ENCODE measurements around the gene PIK3CB. TPM values are rescaled to one million over a fixed set of nuclear protein-coding genes. Genes with fewer than 3 reads are reported as not detected.
"Not testable (repeated sequence)": the region's sequence is repeated elsewhere in the genome, so short reads cannot be mapped to it uniquely, and the experiment has no call there.

PIK3CB gene
- total RNA-seq, 6 donors from 2014 or later = 26.1 to 77.2 (median 40.6) TPM

DNA sequence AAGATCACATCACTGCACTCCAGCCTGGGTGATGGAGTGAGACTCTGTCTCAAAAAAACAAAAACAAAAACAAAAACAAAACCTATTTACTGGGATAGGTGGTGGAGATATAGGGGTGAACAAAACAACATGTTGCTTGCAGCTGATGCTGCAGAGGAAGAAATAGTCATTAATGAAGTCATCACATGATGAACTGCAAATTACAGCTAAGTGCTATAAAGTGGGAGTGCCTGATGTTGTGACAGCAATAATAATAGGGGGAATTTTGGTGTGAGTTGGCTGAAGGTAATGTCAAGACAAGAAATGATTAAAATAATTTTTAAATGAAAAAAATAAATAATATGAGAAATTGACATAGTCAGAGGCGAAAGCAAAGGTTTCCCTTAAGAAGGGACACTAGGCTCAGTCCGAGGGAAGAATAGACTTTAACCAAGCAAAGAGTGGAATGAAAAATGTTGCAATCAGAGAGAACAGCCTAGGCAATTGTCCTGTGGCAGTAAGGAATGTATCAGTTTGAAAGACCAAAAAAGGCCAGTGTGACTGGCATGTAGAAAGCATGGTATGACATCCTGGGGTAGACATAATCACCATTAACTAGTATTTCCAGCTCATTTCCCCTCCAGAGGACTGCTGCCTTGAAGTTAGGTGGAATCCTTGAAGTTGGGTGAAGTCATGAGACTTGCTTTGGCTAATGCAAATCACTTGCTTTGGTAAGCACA lies 14.7 kb upstream of the PIK3CB start:
- ATAC-seq (ENCODE audit: low FRiP score in 2 of 2) (no peak), DNase-seq (no peak)
- Histone ChIP-seq H3K4me1 (peaks cover 0 to 14% (median 0%) of the 10 kb centered on the region in 4 donors), H3K27me3 (no peaks in the 10 kb centered on the region), H3K4me3 (no peak overlapping the region), H3K36me3 (no peaks in the 10 kb centered on the region), H3K27ac (no peak overlapping the region), H3K9me3 (no peaks in the 10 kb centered on the region)
- 81 to 82% methylated on average over 2 of the region's 2 CpGs for WGBS, 2 donors
- no peak for TF ChIP-seq POLR2A (IDR thresholded peaks at IDR 0.05)
- TF ChIP-seq CTCF (IDR thresholded peaks at IDR 0.05) = no peak
- TF ChIP-seq EP300 (IDR thresholded peaks at IDR 0.05) = no peak
- no peak for TF ChIP-seq POLR2AphosphoS5 (IDR thresholded peaks at IDR 0.05)

DNA sequence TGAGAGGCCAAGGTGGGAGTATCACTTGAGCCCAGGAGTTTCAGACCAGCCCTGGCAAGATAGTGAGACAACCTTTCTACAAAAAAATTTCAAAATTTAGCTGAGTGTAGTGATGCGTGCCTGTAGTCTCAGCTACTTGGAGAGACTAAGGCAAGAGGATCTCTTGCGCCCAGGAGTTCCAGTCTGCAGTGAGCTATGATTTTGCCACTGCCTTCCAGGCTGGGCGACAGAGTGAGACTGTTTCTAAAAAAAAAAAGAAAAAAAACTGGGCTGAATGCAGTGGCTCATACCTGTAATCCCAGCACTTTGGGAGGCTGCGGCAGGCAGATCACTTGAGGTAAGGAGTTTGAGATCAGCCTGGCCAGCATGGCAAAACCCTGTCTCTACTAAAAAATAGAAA lies 14.0 kb upstream of the PIK3CB start:
- DNase-seq (no peak), ATAC-seq (ENCODE audit: low FRiP score in 2 of 2) (no peak)
- Histone ChIP-seq H3K36me3 (no peaks in the 10 kb centered on the region), H3K4me3 (no peak overlapping the region), H3K27me3 (no peaks in the 10 kb centered on the region), H3K27ac (no peak overlapping the region), H3K4me1 (peaks cover 0 to 14% (median 0%) of the 10 kb centered on the region in 4 donors), H3K9me3 (no peaks in the 10 kb centered on the region)
- TF ChIP-seq CTCF (IDR thresholded peaks at IDR 0.05) (no peak), EP300 (IDR thresholded peaks at IDR 0.05) (no peak), POLR2A (IDR thresholded peaks at IDR 0.05) (no peak), POLR2AphosphoS5 (IDR thresholded peaks at IDR 0.05) (no peak)
- 94 to 98% methylated on average over 4 of the region's 4 CpGs for WGBS, 2 donors

GRCh38 chr3:138846824-138847223 lies 12.1 kb upstream of the PIK3CB start:
- H3K9me3 ChIP-seq; H3K27me3 ChIP-seq; ATAC-seq (ENCODE audit: low FRiP score in 2 of 2); H3K27ac ChIP-seq; DNase-seq; H3K36me3 ChIP-seq; H3K4me3 ChIP-seq: not testable (repeated sequence)
- H3K4me1 ChIP-seq = peaks cover 0 to 14% (median 0%) of the 10 kb centered on the region in 4 donors
- 85 to 100% methylated on average over 1 of the region's 1 CpG for WGBS, 2 donors

GRCh38 chr3:138846262-138846791 lies 11.6 kb upstream of the PIK3CB start:
- ATAC-seq (ENCODE audit: low FRiP score in 2 of 2) (peak in 1 of 2 donors; percentile 26), DNase-seq (peak in 1 of 2 donors; percentile 26)
- Histone ChIP-seq H3K4me3 (no peak overlapping the region), H3K36me3 (no peaks in the 10 kb centered on the region), H3K27ac (no peak overlapping the region), H3K9me3 (no peaks in the 10 kb centered on the region), H3K27me3 (no peaks in the 10 kb centered on the region), H3K4me1 (peaks cover 0 to 14% (median 0%) of the 10 kb centered on the region in 4 donors)
- WGBS, 2 donors = 64 to 80% methylated on average over 10 of the region's 10 CpGs
- no peak for TF ChIP-seq POLR2AphosphoS5 (IDR thresholded peaks at IDR 0.05)
- no peak for TF ChIP-seq CTCF (IDR thresholded peaks at IDR 0.05)
- TF ChIP-seq EP300 (IDR thresholded peaks at IDR 0.05) = no peak
- no peak for TF ChIP-seq POLR2A (IDR thresholded peaks at IDR 0.05)

DNA sequence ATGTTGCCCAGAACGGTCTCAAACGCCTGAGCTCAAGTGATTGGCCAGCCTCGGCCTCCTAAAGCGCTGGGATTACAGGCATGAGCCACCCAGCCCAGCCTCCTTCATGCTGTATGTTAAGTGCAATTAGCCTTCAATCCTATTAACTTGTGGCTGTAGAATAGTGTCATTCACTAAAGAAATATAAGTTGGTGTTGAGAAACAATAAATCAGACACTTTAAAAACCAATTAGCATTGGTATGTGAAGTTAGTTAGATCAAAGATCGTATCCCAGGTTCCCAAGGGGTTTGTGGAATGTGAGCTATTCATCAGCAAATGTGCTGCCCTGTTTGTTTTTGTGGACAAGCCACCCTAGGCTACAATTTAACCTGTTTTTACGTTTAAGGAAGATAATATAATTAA lies 11.0 kb upstream of the PIK3CB start:
- ATAC-seq (ENCODE audit: low FRiP score in 2 of 2) = no peak
- H3K27me3 ChIP-seq = no peaks in the 10 kb centered on the region
- TF ChIP-seq CTCF (IDR thresholded peaks at IDR 0.05) = no peak
- no peak for TF ChIP-seq EP300 (IDR thresholded peaks at IDR 0.05)
- no peak for TF ChIP-seq POLR2AphosphoS5 (IDR thresholded peaks at IDR 0.05)
- no peak for TF ChIP-seq POLR2A (IDR thresholded peaks at IDR 0.05)
- DNase-seq = no peak
- no peaks in the 10 kb centered on the region for H3K36me3 ChIP-seq
- H3K27ac ChIP-seq = no peak overlapping the region
- WGBS, 2 donors = 66 to 85% methylated on average over 6 of the region's 6 CpGs
- H3K9me3 ChIP-seq = no peaks in the 10 kb centered on the region
- no peak overlapping the region for H3K4me3 ChIP-seq
- peaks cover 0 to 14% (median 0%) of the 10 kb centered on the region in 4 donors for H3K4me1 ChIP-seq
